ENCODE results near the gene FAM174C.

FAM174C gene

GRCh38 chr19:1275260-1275975, at the start of gene FAM174C:
TSS of gene FAM174C (plus strand) at chr19:1275530. CDS start at chr19:1275550, 20 bp downstream.
- H2AFZ ChIP-seq, result peak within 1 kb of the TSS; percentile 83
- no peaks in the 10 kb centered on the region for H3K9me3 ChIP-seq (ENCODE audit: control insufficient read depth, low read length)
- H3K9ac ChIP-seq, result no peak within 1 kb of the TSS
- no peak for TF ChIP-seq CTCF (IDR thresholded peaks at IDR 0.05)
- peak within 1 kb of the TSS; percentile 97 for H3K27ac ChIP-seq
- peaks cover 32% of the 10 kb centered on the region for H3K4me1 ChIP-seq
- H3K79me2 ChIP-seq, result peaks cover 29% of the 10 kb centered on the region
- no peaks in the 10 kb centered on the region for H3K36me3 ChIP-seq (ENCODE audit: control insufficient read depth, insufficient read depth, low read length)
- H3K27me3 ChIP-seq (ENCODE audit: control insufficient read depth, insufficient read depth, low read length), result no peaks in the 10 kb centered on the region
- peak within 1 kb of the TSS; percentile 82 for H3K4me3 ChIP-seq (ENCODE audit: low read depth, low read length)
- H3K4me2 ChIP-seq (ENCODE audit: low read length), result peak within 1 kb of the TSS; percentile 97

DNA sequence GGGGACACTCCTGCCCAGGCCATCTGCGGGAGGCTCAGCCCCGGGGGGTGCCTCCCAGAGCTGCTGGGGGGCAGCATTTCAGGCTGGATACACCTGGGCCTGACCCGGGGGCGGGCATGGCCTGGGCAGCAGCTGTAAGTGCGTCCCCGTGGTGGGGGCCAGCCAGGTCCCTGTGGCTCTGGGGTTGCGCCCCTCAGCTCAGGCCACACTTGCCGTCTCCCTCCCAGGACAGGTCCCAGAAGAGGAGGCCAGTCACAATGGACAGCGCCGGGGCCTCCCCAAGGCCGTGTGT, 49.2 kb upstream of the FAM174C start:
- Histone ChIP-seq H3K4me3 (ENCODE audit: low read depth, low read length) (no peak overlapping the region), H3K9me3 (ENCODE audit: control insufficient read depth, low read length) (no peaks in the 10 kb centered on the region), H3K79me2 (peaks cover 28% of the 10 kb centered on the region), H3K27ac (no peak overlapping the region), H2AFZ (no peak overlapping the region), H3K36me3 (ENCODE audit: control insufficient read depth, insufficient read depth, low read length) (no peaks in the 10 kb centered on the region), H3K27me3 (ENCODE audit: control insufficient read depth, insufficient read depth, low read length) (no peaks in the 10 kb centered on the region), H3K4me2 (ENCODE audit: low read length) (no peak overlapping the region), H3K9ac (no peak overlapping the region), H3K4me1 (no peaks in the 10 kb centered on the region)
- TF ChIP-seq CTCF (IDR thresholded peaks at IDR 0.05), result no peak

DNA sequence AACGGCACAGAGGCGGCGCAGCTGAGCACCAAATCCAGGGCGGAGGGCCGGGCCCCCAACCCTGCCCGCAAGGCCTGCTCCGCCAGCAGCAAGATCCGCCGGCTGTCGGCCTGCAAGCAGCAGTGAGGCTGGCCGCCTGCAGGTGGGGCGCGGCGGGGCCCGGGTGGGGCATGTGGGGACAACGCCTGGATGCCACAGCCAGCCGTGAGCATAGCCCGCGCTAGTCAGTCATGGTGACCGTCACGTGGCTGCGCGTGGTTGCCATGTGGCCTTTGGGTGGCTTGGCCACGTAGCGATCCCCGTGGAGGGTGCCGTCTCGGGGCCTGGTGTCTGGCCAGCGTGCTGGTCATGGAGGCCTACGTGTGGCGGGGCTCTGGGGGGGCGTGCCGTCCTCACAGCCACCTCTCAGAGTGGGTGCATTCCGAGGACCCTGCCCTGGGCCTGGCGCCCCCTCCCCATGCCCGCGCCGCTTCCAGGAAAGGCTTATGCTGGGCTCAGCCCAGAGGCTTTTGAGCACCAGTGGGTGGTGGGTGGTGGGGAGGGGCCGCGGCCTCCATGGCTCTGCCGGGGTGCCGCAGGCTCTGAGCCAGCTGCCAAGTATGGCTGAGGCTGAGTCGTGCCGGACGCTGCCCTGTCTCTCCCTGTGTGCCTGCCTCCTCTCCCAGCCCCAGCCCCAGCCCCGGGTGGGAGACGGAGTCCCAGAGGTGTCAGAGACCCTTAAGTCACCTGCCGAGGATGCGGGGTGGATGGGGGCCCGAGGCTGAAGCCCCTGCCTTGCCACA, 48.6 kb upstream of the FAM174C start:
- H3K9me3 ChIP-seq (ENCODE audit: control insufficient read depth, low read length), result no peaks in the 10 kb centered on the region
- no peak overlapping the region for H3K4me3 ChIP-seq (ENCODE audit: low read depth, low read length)
- H3K36me3 ChIP-seq (ENCODE audit: control insufficient read depth, insufficient read depth, low read length), result no peaks in the 10 kb centered on the region
- H2AFZ ChIP-seq, result no peak overlapping the region
- no peaks in the 10 kb centered on the region for H3K4me1 ChIP-seq
- TF ChIP-seq CTCF (IDR thresholded peaks at IDR 0.05), result no peak
- no peak overlapping the region for H3K4me2 ChIP-seq (ENCODE audit: low read length)
- no peak overlapping the region for H3K27ac ChIP-seq
- H3K27me3 ChIP-seq (ENCODE audit: control insufficient read depth, insufficient read depth, low read length), result no peaks in the 10 kb centered on the region
- peaks cover 22% of the 10 kb centered on the region for H3K79me2 ChIP-seq
- no peak overlapping the region for H3K9ac ChIP-seq

GRCh38 chr19:1227304-1228054, 47.9 kb upstream of the FAM174C start:
- no peaks in the 10 kb centered on the region for H3K36me3 ChIP-seq (ENCODE audit: control insufficient read depth, insufficient read depth, low read length)
- H3K4me2 ChIP-seq (ENCODE audit: low read length), result no peak overlapping the region
- no peak overlapping the region for H3K9ac ChIP-seq
- peaks cover 15% of the 10 kb centered on the region for H3K79me2 ChIP-seq
- H3K27ac ChIP-seq, result no peak overlapping the region
- H3K4me1 ChIP-seq, result peaks cover 5% of the 10 kb centered on the region
- no peak overlapping the region for H2AFZ ChIP-seq
- no peak for TF ChIP-seq CTCF (IDR thresholded peaks at IDR 0.05)
- no peaks in the 10 kb centered on the region for H3K9me3 ChIP-seq (ENCODE audit: control insufficient read depth, low read length)
- no peak overlapping the region for H3K4me3 ChIP-seq (ENCODE audit: low read depth, low read length)
- H3K27me3 ChIP-seq (ENCODE audit: control insufficient read depth, insufficient read depth, low read length), result no peaks in the 10 kb centered on the region
